LNCAP (cell line): ENCODE data around the gene FOXP4.

Experiments
- CTCF ChIP-seq: fragments of 450-650 bp; IDR thresholded peaks from 2 replicates; pipeline ENCODE4 v1.5.1; 2017; ENCODE audit warnings: mild to moderate bottlenecking

The FOXP4 gene

DNA sequence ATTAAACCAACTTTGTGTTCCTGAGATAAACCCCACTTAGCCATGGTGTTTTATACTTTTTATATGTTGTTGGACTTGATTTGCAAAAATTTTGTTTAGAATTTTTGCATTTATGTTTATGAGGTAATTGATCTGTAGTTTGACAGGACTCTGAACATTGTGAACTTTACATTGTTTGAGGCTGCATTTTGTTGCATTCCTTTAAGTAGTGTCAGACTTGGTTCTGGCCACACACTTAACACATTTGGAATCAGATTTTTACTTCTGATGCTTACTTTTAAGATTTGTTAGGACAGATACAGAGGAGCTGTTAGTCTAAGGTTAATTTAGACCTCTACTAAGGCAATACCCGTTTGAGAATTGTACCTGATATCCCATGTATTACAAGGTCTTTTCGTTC lies 75.6 kb downstream of the FOXP4 start:
- TF ChIP-seq CTCF: no peak

- TF ChIP-seq CTCF: no peak
Measured at GRCh38 chr6:41622206-41622988, 76.2 kb downstream of the FOXP4 start.

GRCh38 chr6:41623330-41623729 lies 77.1 kb downstream of the FOXP4 start:
- TF ChIP-seq CTCF: no peak

DNA sequence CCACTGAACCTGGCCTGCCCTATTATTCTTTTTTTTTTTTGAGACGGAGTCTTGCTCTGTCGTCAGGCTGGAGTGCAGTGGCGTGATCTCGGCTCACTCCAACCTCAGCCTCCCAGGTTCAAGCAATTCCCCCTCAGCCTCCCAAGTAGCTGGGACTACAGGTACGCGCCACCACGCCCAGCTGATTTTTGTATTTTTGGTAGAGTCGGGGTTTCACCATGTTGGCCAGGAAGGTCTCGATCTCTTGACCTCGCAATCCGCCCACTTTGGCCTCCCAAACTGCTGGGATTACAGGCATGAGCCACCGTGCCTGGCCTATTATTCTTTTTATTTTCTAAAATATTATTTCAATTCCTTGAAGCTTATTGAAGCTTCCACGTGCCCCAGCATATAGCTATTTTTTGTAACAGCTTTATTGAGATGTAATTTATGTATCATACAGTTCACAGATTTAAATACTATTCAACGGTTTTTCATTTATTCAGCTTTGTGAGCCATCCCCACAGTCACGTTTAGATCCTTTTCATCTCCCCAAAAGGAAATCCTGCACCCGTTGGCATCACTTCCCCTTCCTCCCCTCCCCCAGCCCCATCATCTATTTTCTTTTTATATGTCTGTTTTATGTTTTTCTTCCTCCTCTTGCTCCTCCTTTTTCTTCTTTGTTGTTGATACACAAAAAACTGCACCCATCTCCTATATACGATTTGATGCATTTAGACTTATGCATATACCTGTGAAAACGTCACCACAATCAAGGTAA lies 78.6 kb downstream of the FOXP4 start:
- TF ChIP-seq CTCF: no peak

DNA sequence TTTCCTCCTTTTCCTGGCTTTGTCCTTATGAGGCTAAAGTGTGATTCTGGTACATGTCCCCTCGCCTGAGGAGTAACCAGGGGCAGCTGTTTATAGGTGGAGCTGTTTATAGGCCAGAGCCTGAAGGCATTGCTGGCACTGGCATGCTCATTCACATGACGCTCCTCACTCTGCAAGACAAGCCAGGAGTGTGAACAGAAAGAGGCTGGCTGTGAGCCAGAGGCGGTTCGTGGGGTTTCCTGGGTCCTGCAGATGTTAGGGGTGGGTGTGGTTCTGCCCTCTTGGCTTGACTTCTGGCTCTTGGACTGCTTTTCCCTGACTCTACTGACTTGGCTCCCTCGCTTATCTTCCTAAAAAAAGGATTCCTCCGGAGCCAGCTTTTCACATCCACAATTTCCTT lies 79.3 kb downstream of the FOXP4 start:
- no peak for TF ChIP-seq CTCF

GRCh38 chr6:41626022-41626421 lies 79.8 kb downstream of the FOXP4 start:
- no peak for TF ChIP-seq CTCF

GRCh38 chr6:41626917-41627316 lies 80.7 kb downstream of the FOXP4 start:
- TF ChIP-seq CTCF: no peak
